ENCODE data around the gene TIAM1.

DNA sequence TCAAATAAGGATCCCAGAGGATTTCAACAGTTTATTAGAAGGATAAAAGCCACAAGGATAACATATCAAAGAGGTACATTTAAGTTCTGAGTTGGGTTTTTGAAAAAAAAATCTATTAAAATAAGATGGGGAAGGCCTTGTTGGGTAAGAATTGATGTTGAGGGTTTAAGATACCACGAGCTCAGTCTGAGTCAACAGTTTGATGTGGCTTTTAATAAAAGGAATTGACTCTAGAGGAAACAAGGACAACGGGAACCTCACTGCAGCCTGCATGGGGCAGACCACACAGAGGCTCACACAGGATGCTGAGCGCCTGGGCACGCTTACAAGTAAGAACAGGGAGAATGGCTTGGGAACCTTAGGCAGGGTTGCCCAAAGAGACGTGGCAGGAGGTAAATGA, 107.5 kb downstream of the TIAM1 start:
- TF ChIP-seq EZH2 (IDR thresholded peaks at IDR 0.05; ENCODE audit: insufficient read depth, poor library complexity, severe bottlenecking) (no peak), EZH2phosphoT487 (IDR thresholded peaks at IDR 0.05; ENCODE audit: insufficient read depth, low read depth) (no peak)

All from GM23248 (cell line).